NK-92 (cell line): ENCODE measurements around the gene CNGB1.
"Not testable (repeated sequence)": the region's sequence is repeated elsewhere in the genome, so short reads cannot be mapped to it uniquely, and the experiment has no call there.

Experiments used
- DNase-seq: peaks from one replicate; lab custom pipeline; 2025; ENCODE audit not compliant: unreplicated experiment; lab: John Stamatoyannopoulos, UW

The CNGB1 gene

GRCh38 chr16:57892447-57893096, 78.4 kb downstream of the CNGB1 start:
- no peak for DNase-seq

- DNase-seq, result no peak
Observed at GRCh38 chr16:57892041-57892440, 78.9 kb downstream of the CNGB1 start.

- no peak for DNase-seq
Observed at GRCh38 chr16:57890752-57891111, 80.2 kb downstream of the CNGB1 start.

GRCh38 chr16:57889960-57890751, 80.8 kb downstream of the CNGB1 start:
- DNase-seq, result no peak

GRCh38 chr16:57889522-57889921, 81.4 kb downstream of the CNGB1 start:
- DNase-seq, result no peak

- DNase-seq, result no peak
Observed at GRCh38 chr16:57889111-57889510, 81.8 kb downstream of the CNGB1 start.

GRCh38 chr16:57888128-57888527, 82.8 kb downstream of the CNGB1 start:
- DNase-seq, result no peak

- no peak for DNase-seq
Observed at GRCh38 chr16:57887711-57888110, 83.2 kb downstream of the CNGB1 start.

GRCh38 chr16:57886427-57886826, 84.5 kb downstream of the CNGB1 start:
- DNase-seq, result no peak

GRCh38 chr16:57884655-57885133, 86.2 kb downstream of the CNGB1 start:
- DNase-seq, result no peak

GRCh38 chr16:57883953-57884654, 86.8 kb downstream of the CNGB1 start:
- DNase-seq, result no peak

GRCh38 chr16:57883480-57883879, 87.4 kb downstream of the CNGB1 start:
- DNase-seq, result no peak

- DNase-seq, result no peak
Observed at GRCh38 chr16:57882792-57883191, 88.1 kb downstream of the CNGB1 start.

- no peak for DNase-seq
Observed at GRCh38 chr16:57882206-57882605, 88.7 kb downstream of the CNGB1 start.

- DNase-seq, result no peak
Observed at GRCh38 chr16:57878586-57878985, 92.3 kb downstream of the CNGB1 start.

- DNase-seq, result no peak
Observed at GRCh38 chr16:57876210-57876609, 94.7 kb downstream of the CNGB1 start.

GRCh38 chr16:57875347-57875746, 95.6 kb downstream of the CNGB1 start:
- no peak for DNase-seq

- no peak for DNase-seq
Observed at GRCh38 chr16:57873218-57873617, 97.7 kb downstream of the CNGB1 start.

GRCh38 chr16:57872764-57873163, 98.2 kb downstream of the CNGB1 start:
- DNase-seq, result not testable (repeated sequence)

GRCh38 chr16:57871456-57871855, 99.5 kb downstream of the CNGB1 start:
- DNase-seq, result no peak

- no peak for DNase-seq
Observed at GRCh38 chr16:57870753-57871454, 100.0 kb downstream of the CNGB1 start.
